Coronary artery (tissue), 2 donors: ENCODE data around the gene FAM228B.

Experiments used
- DNase-seq: peaks from one replicate; pipeline ENCODE4 v3.0.0-alpha.2; 2017; ENCODE audit warnings: low spot score
- H3K27ac ChIP-seq, 2 donors: fragments of 200-600 bp; sonication (generic); one replicate each; pipeline ENCODE4 v1.5.1; 2016 to 2019
- H3K4me3 ChIP-seq: fragments of 200-600 bp; sonication (generic); 2 replicates; pipeline ENCODE4 v1.5.1; 2016; ENCODE audit warnings: mild to moderate bottlenecking, moderate library complexity
- CTCF ChIP-seq: fragments of 200-600 bp; sonication (generic); IDR thresholded peaks from one replicate; pipeline ENCODE4 v1.5.1; 2019; ENCODE audit warnings: antibody characterized with exemption

Gene FAM228B

DNA sequence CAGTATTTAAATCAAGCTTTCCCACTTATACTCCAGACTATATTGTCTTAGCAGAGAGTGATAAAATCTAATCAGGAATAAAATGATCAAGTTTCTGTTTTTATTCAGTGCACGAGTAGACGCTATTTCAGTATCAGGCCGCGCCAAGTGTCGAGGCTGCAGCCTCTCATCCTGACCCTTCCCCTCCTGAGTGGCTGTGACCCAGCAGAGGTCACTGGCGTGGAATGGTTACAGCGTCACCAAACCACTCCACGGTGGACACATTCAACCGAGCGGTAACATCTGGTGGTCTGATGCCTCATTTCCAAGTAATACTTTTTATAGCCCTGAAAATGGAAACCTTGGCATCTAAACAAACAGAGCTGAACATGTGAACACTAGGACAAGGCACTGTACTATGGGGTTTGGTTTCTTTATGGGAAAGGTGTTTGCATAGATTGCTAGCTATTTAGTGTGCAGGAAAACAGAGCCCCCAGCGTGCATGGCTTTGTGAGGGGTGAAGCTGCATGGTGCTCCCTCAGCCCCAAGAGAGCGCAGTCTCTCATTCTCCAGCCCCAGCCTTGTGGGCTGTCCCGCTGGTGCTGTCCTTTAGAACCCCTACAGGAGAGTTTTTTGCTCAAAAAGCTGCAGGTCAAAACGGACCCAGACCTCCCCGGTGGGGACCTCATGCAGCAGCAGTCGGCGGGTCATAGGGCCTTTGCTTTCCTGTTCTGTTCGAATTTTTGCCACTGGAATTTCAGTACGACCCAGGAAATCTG, 79.9 kb downstream of the FAM228B start:
- Histone ChIP-seq H3K27ac (no peak overlapping the region), H3K4me3 (no peak overlapping the region)
- DNase-seq, result no peak
- no peak for TF ChIP-seq CTCF

- no peak for DNase-seq
- TF ChIP-seq CTCF, result no peak
- no peak overlapping the region for H3K4me3 ChIP-seq
- no peak overlapping the region for H3K27ac ChIP-seq
These were observed 80.5 kb downstream of the FAM228B start for GRCh38 chr2:24203787-24204150.

GRCh38 chr2:24204505-24204904, 81.2 kb downstream of the FAM228B start:
- no peak for TF ChIP-seq CTCF
- Histone ChIP-seq H3K4me3 (no peak overlapping the region), H3K27ac (no peak overlapping the region)
- DNase-seq, result no peak

DNA sequence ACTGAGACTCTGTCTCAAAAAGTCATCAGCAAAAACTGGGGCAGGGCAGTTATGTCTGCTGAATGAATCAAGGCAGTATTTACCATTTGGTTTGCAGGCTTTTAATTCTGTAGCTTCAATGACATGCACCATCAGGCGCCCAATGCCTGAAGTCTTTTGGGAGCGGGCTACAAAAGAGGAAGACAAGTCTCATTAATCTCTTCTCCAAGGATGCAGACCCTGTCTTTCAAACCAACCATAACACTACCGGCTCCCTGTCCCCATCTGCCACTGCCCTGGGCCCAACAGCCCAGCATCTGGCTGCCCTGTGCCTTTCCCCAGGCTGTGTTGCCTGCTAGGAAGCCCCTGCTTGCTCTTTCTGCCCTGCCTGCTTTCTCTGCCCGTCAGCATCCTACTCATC, 81.9 kb downstream of the FAM228B start:
- no peak overlapping the region for H3K27ac ChIP-seq
- H3K4me3 ChIP-seq, result no peak overlapping the region
- DNase-seq, result no peak
- no peak for TF ChIP-seq CTCF

GRCh38 chr2:24206242-24206641, 83.0 kb downstream of the FAM228B start:
- DNase-seq, result no peak
- TF ChIP-seq CTCF, result no peak
- Histone ChIP-seq H3K4me3 (no peak overlapping the region), H3K27ac (no peak overlapping the region)

GRCh38 chr2:24206714-24207113, 83.4 kb downstream of the FAM228B start:
- no peak overlapping the region for H3K27ac ChIP-seq
- no peak overlapping the region for H3K4me3 ChIP-seq
- DNase-seq, result peak; percentile 38
- TF ChIP-seq CTCF, result no peak

DNA sequence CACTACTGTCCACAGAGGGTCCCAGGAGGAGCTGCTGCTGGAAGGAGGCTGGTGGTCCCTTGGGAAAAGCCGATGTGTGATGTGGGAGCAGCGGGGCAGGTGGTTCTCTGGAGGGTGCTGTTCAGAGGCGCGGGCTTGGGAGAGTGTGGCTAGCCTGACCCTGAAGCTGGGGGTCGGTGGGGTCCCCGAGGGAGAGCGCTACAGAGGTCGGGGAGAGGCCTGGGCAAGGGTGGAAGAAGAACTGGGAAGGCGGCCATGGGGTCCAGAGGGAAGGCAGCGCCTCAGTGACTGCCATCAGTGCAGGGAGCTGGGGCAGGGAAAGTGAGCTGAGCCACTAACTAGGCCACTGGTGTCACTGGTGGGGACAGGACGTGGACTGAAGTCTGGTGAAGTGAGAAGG, 84.1 kb downstream of the FAM228B start:
- Histone ChIP-seq H3K27ac (no peak overlapping the region), H3K4me3 (no peak overlapping the region)
- TF ChIP-seq CTCF, result no peak
- no peak for DNase-seq
